ENCODE results near the gene PPFIBP2.

The PPFIBP2 gene

DNA sequence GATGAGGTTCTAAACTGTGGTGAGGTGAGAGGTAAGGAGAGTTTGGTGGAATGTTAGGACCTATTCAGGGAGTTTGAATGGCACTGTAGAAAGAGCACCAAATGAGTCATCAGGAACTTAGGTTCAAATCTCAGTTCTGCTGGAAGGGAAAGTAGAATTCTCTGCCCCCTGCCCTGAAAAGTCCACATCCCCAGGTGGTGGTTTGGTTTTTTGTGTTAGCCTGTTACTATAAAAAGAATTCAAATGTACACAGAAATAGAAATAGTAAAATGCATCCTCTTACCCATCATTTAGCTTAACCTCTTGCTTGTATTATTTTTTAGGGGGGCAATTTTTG, 20.2 kb downstream of the PPFIBP2 start:
- peak overlapping the region; percentile 52 for H3K27ac ChIP-seq
- no peak for TF ChIP-seq ZFX (IDR thresholded peaks at IDR 0.05)
- TF ChIP-seq, protein P1, sequence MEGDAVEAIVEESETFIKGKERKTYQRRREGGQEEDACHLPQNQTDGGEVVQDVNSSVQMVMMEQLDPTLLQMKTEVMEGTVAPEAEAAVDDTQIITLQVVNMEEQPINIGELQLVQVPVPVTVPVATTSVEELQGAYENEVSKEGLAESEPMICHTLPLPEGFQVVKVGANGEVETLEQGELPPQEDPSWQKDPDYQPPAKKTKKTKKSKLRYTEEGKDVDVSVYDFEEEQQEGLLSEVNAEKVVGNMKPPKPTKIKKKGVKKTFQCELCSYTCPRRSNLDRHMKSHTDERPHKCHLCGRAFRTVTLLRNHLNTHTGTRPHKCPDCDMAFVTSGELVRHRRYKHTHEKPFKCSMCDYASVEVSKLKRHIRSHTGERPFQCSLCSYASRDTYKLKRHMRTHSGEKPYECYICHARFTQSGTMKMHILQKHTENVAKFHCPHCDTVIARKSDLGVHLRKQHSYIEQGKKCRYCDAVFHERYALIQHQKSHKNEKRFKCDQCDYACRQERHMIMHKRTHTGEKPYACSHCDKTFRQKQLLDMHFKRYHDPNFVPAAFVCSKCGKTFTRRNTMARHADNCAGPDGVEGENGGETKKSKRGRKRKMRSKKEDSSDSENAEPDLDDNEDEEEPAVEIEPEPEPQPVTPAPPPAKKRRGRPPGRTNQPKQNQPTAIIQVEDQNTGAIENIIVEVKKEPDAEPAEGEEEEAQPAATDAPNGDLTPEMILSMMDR (conservative IDR thresholded peaks at IDR 0.05): no peak

DNA sequence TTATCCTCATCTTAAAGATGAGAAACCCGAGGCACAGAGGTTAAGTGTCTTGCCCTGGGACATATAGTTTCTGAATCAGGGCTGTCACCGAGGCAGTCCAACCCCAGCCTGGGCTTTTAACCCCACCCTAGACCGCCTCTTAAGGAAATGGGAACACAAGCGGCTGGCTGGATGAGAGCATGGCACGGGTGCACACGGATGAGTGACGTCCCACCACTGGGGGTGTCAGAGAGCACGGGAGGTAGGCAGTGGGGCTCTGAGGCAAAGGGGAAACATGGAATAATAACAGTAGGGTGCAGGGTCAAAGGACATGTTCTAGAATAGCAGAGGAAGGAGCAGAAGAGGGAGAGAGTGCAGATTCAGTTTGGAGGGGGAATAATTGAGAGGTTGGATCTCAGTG, 22.3 kb downstream of the PPFIBP2 start:
- H3K27ac ChIP-seq: peak overlapping the region; percentile 96
- TF ChIP-seq ZFX (IDR thresholded peaks at IDR 0.05): no peak
- TF ChIP-seq, protein P1 (conservative IDR thresholded peaks at IDR 0.05): no peak

DNA sequence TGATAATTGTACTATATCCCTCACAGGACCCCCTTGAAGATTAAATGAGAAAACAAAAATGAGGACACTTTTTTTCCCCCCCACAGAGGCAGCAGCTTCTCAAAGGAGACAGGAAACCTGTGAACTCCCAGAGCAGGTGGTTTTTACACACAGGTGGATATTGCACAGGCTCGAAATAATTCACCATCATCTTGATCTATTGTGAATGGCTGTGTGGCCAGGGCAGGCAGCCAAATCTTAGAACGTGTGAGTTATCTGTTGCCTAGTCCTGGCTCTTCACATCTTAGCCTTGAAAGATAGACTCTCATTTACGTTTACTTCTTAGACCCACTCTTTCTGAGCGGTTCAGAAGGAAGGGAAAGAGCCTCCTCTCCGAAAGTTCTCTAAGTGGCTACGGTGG, 23.5 kb downstream of the PPFIBP2 start:
- peak overlapping the region; percentile 96 for H3K27ac ChIP-seq
- TF ChIP-seq, protein P1 (conservative IDR thresholded peaks at IDR 0.05): no peak
- TF ChIP-seq ZFX (IDR thresholded peaks at IDR 0.05): no peak

DNA sequence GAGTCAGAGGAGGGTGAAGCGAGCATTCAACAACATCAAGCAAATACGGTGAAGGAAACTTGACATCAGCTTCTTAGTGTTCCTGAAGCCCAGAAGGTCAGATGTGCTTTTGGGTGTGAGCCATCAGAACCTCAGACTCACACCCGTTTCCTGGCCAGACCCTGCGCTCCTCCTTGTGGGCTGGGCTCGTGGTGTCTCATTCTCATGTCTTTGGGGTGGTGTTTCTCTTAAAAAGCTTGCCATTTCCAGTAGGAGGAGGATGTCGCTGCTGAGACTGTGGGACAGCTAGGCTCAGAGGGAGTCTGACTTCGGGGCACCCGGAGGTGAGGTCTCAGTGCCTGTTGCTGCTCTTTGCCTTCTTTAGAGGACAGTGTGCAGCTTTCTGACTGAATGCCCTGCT, 24.2 kb downstream of the PPFIBP2 start:
- peak overlapping the region; percentile 96 for H3K27ac ChIP-seq
- no peak for TF ChIP-seq ZFX (IDR thresholded peaks at IDR 0.05)
- TF ChIP-seq, protein P1 (conservative IDR thresholded peaks at IDR 0.05): no peak; the same call in 1 of the 2 replicates

DNA sequence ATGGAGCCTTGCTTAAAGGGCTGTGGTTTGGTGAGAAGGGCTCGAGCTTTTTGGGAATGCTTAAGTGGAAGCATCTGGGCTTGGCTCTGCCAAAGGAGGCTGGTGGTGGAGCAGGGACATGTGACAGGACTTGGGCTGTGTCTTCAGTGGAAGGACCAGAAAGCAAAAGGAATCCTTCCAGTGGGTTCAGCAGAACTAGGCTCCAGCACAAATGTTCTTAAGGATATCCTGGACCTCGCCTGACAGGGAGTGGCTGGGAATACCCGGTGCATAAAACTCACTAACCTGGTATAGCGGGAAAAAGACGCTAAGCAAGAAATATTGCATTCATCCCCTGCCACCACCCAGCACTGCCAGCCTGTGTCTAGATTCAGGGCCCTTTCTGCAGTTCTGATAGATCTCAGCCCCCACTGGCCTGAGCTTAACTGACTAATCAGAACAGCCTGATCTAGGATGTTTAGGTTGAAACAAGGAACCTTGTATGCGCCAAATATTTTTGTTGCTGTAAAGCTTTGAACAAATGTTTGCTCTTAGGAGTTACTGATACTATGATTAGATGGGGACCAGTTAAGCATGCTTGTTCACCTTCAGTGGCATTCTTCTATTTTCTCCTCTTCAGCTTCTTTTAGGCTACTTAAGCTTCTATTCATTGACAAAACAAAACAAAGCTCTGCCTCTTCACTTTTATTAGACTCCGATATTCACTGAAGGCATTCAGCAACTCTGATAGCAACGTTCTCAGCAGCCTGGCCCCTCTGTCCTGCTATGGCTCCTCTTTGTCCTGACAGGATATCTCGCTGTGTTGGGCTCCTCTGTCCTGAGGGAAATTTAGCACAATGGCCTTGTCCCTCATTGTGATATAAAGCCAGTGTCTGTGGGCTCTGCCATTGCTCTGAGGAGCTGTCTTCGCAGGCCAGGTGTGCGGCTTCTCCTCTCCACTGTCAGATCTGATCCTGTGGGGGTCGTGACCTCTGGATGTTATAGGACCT, 25.0 kb downstream of the PPFIBP2 start:
- TF ChIP-seq, protein P1 (conservative IDR thresholded peaks at IDR 0.05): 0 out of 2 replicates have a peak, but pooled peaks have one; percentile 4
- no peak for TF ChIP-seq ZFX (IDR thresholded peaks at IDR 0.05)
- peak overlapping the region; percentile 96 for H3K27ac ChIP-seq

DNA sequence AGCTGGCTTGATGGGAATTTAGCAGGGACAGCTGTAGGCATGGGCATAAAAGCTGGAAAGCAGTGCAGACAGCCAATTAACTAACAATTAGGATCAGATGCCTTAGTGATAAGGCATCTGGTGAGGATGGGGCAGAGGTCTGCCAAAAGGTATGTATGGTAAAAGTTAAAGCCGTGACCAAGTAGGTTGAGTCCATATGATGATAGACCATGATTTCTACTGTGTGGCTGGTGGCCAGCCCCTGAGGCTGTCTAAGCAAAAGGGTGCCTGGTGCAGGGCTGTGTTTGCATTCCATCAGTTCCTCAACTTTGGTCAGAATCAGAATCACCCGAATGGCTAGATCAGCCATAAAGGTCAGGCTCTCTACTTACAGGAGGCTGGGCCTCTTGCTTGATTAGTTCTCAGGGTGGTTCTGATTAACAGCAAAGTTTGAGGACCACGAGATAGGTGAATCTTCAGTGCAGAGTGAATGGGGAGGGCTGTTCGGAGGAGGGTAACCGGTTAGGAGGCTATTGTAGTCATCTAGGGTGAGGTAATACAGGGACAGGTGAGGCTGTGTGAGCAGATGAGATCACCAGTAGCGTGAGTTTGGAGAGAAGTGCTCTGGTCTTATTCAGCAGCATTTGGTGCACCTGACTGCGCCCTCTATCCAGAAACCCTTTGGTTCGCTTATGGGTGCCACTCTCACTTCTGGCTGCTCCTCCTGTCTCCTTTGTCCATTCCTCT, 27.2 kb downstream of the PPFIBP2 start:
- H3K27ac ChIP-seq: peak overlapping the region; percentile 96
- TF ChIP-seq, protein P1 (conservative IDR thresholded peaks at IDR 0.05): no peak
- no peak for TF ChIP-seq ZFX (IDR thresholded peaks at IDR 0.05)

DNA sequence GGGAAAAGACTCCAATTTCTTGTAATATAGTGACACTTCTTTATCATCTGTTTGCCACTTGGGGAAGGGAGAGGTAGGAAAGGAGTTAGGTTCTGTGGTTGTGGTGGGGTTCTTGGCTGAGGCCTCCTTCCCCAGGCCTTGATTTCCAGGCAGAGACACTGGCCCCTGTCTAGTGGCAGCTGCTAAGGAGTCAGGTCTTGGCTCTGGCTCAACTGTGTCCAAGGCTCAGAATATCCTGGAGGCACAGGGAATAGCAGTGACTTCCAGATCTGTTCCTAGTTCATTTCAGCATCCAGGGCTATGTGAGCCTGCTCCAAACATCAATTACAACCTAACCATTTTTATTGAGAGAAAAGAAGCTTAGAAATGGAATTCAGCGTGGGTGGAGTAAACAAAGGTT, 29.5 kb downstream of the PPFIBP2 start:
- TF ChIP-seq, protein P1 (conservative IDR thresholded peaks at IDR 0.05): no peak
- TF ChIP-seq ZFX (IDR thresholded peaks at IDR 0.05): no peak
- peak overlapping the region; percentile 76 for H3K27ac ChIP-seq
